Muscle layer of colon (tissue), 2 donors: Measurements from ENCODE around the gene CIB4.

Experiments
- H3K27ac ChIP-seq: one replicate; pipeline ENCODE4 v1.7.0; 2013; ENCODE audit warnings: low read depth, mild to moderate bottlenecking, low read length, moderate library complexity
- H3K27me3 ChIP-seq, 2 donors: one replicate each; pipeline ENCODE4 v1.7.0; 2013; ENCODE audit warnings: low read length in 2 of 2, mild to moderate bottlenecking in 2 of 2; ENCODE audit not compliant: insufficient read depth in 2 of 2, control insufficient read depth in 1 of 2
- H3K36me3 ChIP-seq: one replicate; pipeline ENCODE4 v1.7.0; 2013; ENCODE audit warnings: mild to moderate bottlenecking, low read length; ENCODE audit not compliant: insufficient read depth
- H3K4me1 ChIP-seq: one replicate; pipeline ENCODE4 v1.7.0; 2013; ENCODE audit warnings: mild to moderate bottlenecking, low read length; ENCODE audit not compliant: insufficient read depth
- H3K4me3 ChIP-seq, 2 donors: one replicate each; pipeline ENCODE4 v1.7.0; 2013; ENCODE audit warnings: low read length in 2 of 2, low read depth in 1 of 2, mild to moderate bottlenecking in 1 of 2, moderate library complexity in 1 of 2
- H3K9ac ChIP-seq: one replicate; pipeline ENCODE4 v1.7.0; 2013; ENCODE audit warnings: low read length
- H3K9me3 ChIP-seq: one replicate; pipeline ENCODE4 v1.7.0; 2013; ENCODE audit warnings: mild to moderate bottlenecking, low read length
- donor health status: abdominal sarcoma.
- donor health status: Adenocarcinoma of cecum.

The CIB4 gene

GRCh38 chr2:26582890-26583289 lies 58.3 kb downstream of the CIB4 start:
- Histone ChIP-seq H3K9ac (no peak overlapping the region), H3K36me3 (no peaks in the 10 kb centered on the region), H3K4me3 (no peak overlapping the region), H3K4me1 (no peaks in the 10 kb centered on the region), H3K27me3 (peaks cover 4 to 10% of the 10 kb centered on the region in 2 donors), H3K9me3 (no peaks in the 10 kb centered on the region), H3K27ac (no peak overlapping the region)

- no peaks in the 10 kb centered on the region for H3K4me1 ChIP-seq
- H3K4me3 ChIP-seq: no peak overlapping the region
- H3K36me3 ChIP-seq: no peaks in the 10 kb centered on the region
- H3K27ac ChIP-seq: no peak overlapping the region
- no peak overlapping the region for H3K9ac ChIP-seq
- H3K27me3 ChIP-seq: peaks cover 4 to 17% of the 10 kb centered on the region in 2 donors
- no peaks in the 10 kb centered on the region for H3K9me3 ChIP-seq
Observed at GRCh38 chr2:26581991-26582842, 58.9 kb downstream of the CIB4 start.

GRCh38 chr2:26581266-26581990 lies 59.7 kb downstream of the CIB4 start:
- H3K9me3 ChIP-seq: no peaks in the 10 kb centered on the region
- no peaks in the 10 kb centered on the region for H3K4me1 ChIP-seq
- H3K27me3 ChIP-seq: peaks cover 4 to 17% of the 10 kb centered on the region in 2 donors
- H3K36me3 ChIP-seq: no peaks in the 10 kb centered on the region
- no peak overlapping the region for H3K27ac ChIP-seq
- H3K9ac ChIP-seq: no peak overlapping the region
- no peak overlapping the region for H3K4me3 ChIP-seq

- Histone ChIP-seq H3K4me3 (no peak overlapping the region), H3K36me3 (no peaks in the 10 kb centered on the region), H3K4me1 (no peaks in the 10 kb centered on the region), H3K9me3 (no peaks in the 10 kb centered on the region), H3K27me3 (peaks cover 4 to 17% of the 10 kb centered on the region in 2 donors), H3K9ac (no peak overlapping the region), H3K27ac (no peak overlapping the region)
Observed at GRCh38 chr2:26580751-26581150, 60.4 kb downstream of the CIB4 start.

- H3K4me1 ChIP-seq: no peaks in the 10 kb centered on the region
- no peak overlapping the region for H3K4me3 ChIP-seq
- no peak overlapping the region for H3K27ac ChIP-seq
- no peaks in the 10 kb centered on the region for H3K9me3 ChIP-seq
- no peaks in the 10 kb centered on the region for H3K36me3 ChIP-seq
- peaks cover 4 to 16% of the 10 kb centered on the region in 2 donors for H3K27me3 ChIP-seq
- no peak overlapping the region for H3K9ac ChIP-seq
Observed at GRCh38 chr2:26580151-26580550, 61.0 kb downstream of the CIB4 start.

- no peak overlapping the region for H3K9ac ChIP-seq
- H3K9me3 ChIP-seq: no peaks in the 10 kb centered on the region
- H3K27me3 ChIP-seq: peaks cover 4 to 14% of the 10 kb centered on the region in 2 donors
Observed at GRCh38 chr2:26579723-26580040, 61.5 kb downstream of the CIB4 start.

GRCh38 chr2:26579025-26579722 lies 62.0 kb downstream of the CIB4 start:
- Histone ChIP-seq H3K4me1 (no peaks in the 10 kb centered on the region), H3K27ac (no peak overlapping the region), H3K4me3 (no peak overlapping the region), H3K27me3 (peaks cover under 1 to 14% of the 10 kb centered on the region in 2 donors), H3K9me3 (no peaks in the 10 kb centered on the region), H3K36me3 (no peaks in the 10 kb centered on the region), H3K9ac (no peak overlapping the region)

More at GRCh38 chr2:26579723-26580040, 61.5 kb downstream of the CIB4 start:
- Histone ChIP-seq H3K27ac (no peak overlapping the region), H3K36me3 (no peaks in the 10 kb centered on the region), H3K4me1 (no peaks in the 10 kb centered on the region), H3K4me3 (no peak overlapping the region)

- no peaks in the 10 kb centered on the region for H3K36me3 ChIP-seq
- no peak overlapping the region for H3K9ac ChIP-seq
- no peak overlapping the region for H3K27ac ChIP-seq
- no peaks in the 10 kb centered on the region for H3K4me1 ChIP-seq
- H3K4me3 ChIP-seq: no peak overlapping the region
- H3K9me3 ChIP-seq: no peaks in the 10 kb centered on the region
- H3K27me3 ChIP-seq: peaks cover 0 to 14% of the 10 kb centered on the region in 2 donors
Observed at GRCh38 chr2:26578581-26578980, 62.6 kb downstream of the CIB4 start.

- Histone ChIP-seq H3K4me1 (no peaks in the 10 kb centered on the region), H3K27me3 (peaks cover 0 to 14% of the 10 kb centered on the region in 2 donors), H3K27ac (no peak overlapping the region), H3K9ac (no peak overlapping the region), H3K4me3 (no peak overlapping the region), H3K36me3 (no peaks in the 10 kb centered on the region), H3K9me3 (no peaks in the 10 kb centered on the region)
Observed at GRCh38 chr2:26578113-26578458, 63.1 kb downstream of the CIB4 start.

GRCh38 chr2:26577442-26578112 lies 63.6 kb downstream of the CIB4 start:
- no peaks in the 10 kb centered on the region for H3K9me3 ChIP-seq
- H3K9ac ChIP-seq: no peak overlapping the region
- H3K27me3 ChIP-seq: peaks cover 0 to 14% of the 10 kb centered on the region in 2 donors
- H3K36me3 ChIP-seq: no peaks in the 10 kb centered on the region
- no peaks in the 10 kb centered on the region for H3K4me1 ChIP-seq
- no peak overlapping the region for H3K4me3 ChIP-seq
- H3K27ac ChIP-seq: no peak overlapping the region
